Stimulated activated CD4-positive, alpha-beta T cell treated with anti-CD3 and anti-CD28 coated beads, Interleukin-1b, Interleukin-23, amount 100 ng/mL, for 1 hour (primary cell): ENCODE measurements around the gene KCNJ8.
"Not testable (repeated sequence)": the region's sequence is repeated elsewhere in the genome, so short reads cannot be mapped to it uniquely, and the experiment has no call there.

Experiments used
- DNase-seq, 2 donors: peaks; one replicate each; pipeline ENCODE4 v3.0.0-alpha.2; 2020; ENCODE audit warnings: low read depth in 2 of 2

Gene KCNJ8

GRCh38 chr12:21786041-21786531 is 11.6 kb upstream of the KCNJ8 start:
- no peak for DNase-seq

DNA sequence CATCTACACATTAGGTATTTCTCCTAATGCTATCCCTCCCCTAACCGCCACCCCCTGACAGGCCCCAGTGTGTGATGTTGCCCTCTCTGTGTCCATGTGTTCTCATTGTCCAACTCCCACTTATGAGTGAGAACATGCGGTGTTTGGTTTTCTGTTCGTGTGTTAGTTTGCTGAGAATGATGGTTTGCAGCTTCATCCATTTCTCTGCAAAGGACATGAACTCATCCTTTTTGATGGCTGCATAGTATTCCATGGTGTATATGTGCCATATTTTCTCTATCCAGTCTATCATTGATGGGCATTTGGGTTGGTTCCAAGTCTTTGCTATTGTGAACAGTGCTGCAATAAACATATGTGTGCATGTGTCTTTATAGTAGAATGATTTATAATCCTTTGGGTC is 8.2 kb upstream of the KCNJ8 start:
- not testable (repeated sequence) for DNase-seq

- no peak for DNase-seq
These were observed 6.3 kb upstream of the KCNJ8 start for GRCh38 chr12:21780786-21781185.

- no peak for DNase-seq
These were observed 1.7 kb upstream of the KCNJ8 start for GRCh38 chr12:21776175-21776574.

GRCh38 chr12:21775133-21775820 is 771 bp upstream of the KCNJ8 start:
- no peak for DNase-seq

DNA sequence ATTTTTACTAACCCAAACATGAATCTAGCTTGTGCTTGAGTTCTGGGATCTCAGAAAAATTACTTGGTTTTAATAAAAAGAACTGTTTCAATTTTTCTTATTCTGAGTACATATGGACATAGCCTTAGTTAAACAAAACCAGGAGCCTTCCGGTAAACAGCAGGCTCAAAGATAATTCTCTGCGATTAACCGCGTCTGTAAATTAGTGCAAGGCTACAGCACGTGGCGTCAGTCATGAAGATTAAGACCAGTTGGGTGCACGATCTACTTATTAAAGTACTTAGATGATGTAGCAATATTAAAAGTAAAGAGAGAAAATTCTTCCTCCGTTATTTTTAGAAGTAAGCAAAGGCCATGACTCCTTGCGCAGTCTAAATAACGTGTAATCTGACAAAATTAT is 700 bp downstream of the KCNJ8 start:
- no peak for DNase-seq

GRCh38 chr12:21773263-21773741 is 1.2 kb downstream of the KCNJ8 start:
- no peak for DNase-seq

DNA sequence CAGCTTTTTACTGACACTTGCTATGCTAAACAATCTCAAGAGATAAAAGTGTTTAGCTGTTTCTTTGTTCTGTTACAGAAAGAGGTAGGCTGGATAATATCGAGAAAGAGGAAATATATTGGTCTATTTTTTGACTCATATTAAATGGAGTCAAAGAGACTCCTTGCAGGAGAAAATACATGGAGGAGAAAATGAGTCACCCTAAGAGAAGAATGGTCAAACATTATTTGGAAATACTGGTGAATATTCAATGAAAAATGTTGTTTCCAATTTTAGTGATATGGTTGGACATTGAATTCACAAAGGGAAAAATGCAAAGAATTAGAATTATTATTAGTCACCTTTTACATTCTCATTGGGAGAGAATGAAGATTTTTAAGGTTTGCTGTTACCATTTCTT is 3.2 kb downstream of the KCNJ8 start:
- DNase-seq, result no peak

DNA sequence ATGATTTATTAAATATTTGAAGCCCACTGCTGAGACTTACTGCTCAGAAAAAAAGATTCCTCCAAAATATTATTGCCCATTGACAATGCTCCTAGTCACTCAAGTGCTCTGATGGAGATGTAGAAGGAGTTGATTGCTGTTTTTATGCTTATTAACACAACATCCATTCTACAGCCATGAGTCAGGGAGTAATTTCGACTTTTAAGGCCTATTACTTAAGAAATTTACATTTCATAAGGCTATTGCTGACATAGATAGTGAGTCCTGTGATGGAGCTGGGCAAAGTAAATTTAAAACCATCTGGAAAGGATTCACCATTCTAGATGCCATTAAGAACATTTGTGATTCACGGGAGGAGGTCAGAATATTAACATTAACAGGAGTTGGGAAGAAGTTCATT is 5.2 kb downstream of the KCNJ8 start:
- DNase-seq, result no peak

DNA sequence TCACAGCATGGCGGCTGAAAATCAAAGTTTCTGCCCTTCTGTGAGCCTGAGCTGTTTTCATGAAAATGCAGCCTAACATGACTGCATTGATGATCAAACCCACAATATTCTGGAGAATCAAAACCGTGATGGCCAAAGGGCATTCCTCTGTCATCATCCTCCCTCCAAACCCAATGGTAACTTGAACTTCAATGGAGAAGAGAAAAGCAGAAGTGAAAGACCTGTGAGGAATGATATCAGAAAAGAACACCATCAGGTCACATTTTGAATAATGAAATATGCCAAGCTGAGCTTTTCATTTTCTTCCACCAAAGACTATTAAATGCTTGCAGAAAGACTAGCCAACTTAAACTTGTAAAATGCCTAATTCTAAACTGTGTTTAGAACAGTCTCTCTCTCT is 8.1 kb downstream of the KCNJ8 start:
- no peak for DNase-seq

- no peak for DNase-seq
These were observed 9.6 kb downstream of the KCNJ8 start for GRCh38 chr12:21764950-21765349.

GRCh38 chr12:21764065-21764464 is 10.4 kb downstream of the KCNJ8 start:
- no peak for DNase-seq

- no peak for DNase-seq
These were observed 11.0 kb downstream of the KCNJ8 start for GRCh38 chr12:21763531-21763930.

DNA sequence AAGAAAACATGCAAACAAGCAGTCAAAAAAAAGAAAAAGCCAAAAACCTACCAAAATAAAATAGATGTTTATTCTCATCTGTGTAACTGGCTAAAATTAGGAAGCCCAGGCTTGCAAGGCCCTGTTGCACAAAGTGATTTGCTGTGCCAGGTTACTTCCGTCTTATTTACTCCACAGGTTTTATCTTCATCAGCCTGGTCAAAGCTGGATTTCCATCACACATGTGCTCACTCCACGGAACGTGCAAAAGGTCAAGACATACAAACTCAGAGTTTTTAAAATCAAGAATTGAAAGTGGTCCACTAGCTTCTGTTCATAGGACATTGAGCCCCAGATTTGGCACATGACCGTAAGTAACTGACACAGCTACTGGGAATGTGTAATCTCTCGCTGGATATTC is 14.8 kb downstream of the KCNJ8 start:
- no peak for DNase-seq

DNA sequence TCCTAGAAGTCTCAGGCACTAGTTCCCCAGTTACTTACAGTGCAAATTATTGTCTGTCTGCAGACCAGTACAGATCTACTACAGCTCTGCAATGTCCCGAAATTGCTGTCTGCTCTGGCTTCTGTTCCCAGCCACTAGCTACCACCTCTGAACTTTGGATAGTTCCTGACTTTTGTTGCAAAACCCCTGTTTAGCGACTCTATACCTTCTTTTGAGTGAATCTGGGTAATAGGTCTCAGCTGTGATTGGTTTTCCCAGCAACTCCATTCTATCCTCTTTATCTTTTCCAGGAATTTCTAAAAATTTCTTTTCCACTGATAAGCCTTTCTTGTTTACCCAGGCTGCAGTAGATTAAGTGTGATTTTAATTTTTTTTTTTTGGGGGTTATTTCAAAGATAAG is 16.8 kb downstream of the KCNJ8 start:
- no peak for DNase-seq

- no peak for DNase-seq
These were observed 17.8 kb downstream of the KCNJ8 start for GRCh38 chr12:21756699-21757098.

DNA sequence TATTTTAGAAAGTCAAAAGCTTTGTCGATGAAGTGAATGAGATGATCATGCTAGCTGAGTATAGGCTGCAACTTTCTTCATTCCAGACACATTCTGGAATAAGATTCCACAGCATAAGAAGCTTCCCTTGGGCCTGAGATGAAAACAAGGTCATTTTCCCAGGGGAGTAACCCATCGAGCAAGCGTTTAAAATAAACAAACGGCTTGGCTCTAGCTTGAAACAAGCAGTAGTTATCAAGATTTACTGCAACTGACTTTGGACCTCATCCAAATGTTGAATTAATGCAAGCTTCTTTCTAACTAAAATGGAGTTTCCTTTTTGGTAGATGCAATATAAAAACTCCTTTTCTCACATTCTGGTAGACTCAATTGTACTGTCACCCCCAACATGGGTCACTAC is 23.0 kb downstream of the KCNJ8 start:
- DNase-seq, result no peak

DNA sequence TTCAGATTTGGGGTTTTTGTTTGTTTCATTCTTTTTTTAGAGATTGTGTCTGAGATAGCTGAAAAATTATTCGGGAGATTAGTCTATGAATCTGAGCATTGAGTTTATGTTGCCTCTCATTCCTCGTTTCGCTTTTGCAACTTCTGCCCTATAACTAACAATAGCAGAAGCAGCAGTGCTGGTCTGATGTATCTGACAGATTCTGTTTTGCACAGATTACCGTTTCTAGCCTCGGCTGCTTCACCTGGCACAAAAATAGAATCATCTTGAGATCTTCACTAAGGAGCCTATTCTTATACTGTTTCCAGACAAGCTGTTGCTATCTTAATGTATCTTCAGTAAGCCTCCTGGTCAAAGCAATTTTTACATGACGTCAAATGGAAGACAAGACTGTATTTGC is 29.2 kb downstream of the KCNJ8 start:
- DNase-seq, result no peak

DNA sequence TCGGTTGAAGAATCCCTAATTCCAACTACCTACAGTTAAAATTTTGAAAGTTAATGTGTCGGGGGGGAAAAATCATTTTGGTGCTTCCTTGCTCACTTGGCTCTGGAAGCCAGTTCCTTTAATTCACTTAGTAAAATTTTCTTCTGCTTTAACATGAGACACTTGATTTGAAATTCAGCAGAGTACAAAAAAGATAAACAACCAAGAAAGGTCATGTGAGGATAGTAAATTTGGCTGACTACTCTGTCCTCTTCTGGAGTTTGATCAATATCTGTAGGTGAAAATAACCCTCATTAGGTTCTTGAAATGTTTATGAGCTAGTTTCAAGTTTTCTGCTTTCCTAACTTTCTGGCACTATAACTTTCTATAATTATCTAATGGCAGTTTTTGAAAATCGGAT is 43.4 kb downstream of the KCNJ8 start:
- no peak for DNase-seq

DNA sequence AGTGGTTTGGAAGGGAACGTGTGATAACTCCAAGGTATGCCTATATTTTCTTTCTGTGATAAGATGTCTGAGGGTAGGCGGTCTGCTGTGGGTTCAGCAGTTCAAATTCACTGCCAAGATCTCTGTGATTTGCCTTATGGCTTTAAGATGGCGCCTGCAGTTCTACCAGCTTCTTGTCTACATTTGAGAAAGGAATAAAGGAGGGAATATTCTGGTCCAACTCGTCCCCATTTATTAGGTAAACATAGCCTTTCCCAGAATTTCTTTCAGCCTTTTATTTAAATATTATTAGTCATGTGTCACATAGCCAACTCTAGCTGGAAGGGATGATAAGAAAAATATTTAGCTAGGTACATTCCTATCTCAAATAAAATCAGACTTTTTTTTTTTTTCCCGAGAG is 48.8 kb downstream of the KCNJ8 start:
- no peak for DNase-seq

DNA sequence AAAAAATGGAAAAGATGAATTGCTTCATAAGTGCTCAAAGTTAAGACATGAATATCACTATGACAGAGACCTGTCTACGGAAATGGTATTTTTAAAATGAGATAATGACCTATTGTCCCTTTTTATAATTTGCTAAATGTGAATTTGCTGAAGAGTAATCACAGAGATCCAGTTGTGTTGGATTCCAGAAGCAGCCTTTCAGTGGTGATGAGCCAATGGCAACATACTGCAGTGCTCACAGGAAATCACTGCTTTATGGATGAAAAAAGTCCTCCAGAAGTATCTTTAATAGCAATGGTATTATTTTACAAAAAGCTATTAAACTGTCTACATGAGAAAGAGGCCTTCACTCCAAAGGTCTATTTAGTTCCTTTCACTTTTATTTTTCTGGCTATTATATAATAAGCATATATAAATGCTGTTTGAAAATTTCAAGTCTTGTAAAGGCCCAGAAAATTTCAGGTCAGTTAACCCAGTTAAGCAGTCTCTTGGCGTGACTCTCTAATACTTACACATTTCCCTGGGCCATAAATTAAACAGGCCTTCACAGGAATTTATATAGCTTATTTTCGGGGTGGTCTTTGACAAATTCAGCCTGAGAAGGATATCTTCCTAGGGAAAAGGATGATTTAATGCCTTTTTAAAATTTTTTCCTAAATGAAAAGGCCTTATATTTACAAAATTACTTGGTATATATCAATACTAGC is 55.4 kb downstream of the KCNJ8 start:
- no peak for DNase-seq

DNA sequence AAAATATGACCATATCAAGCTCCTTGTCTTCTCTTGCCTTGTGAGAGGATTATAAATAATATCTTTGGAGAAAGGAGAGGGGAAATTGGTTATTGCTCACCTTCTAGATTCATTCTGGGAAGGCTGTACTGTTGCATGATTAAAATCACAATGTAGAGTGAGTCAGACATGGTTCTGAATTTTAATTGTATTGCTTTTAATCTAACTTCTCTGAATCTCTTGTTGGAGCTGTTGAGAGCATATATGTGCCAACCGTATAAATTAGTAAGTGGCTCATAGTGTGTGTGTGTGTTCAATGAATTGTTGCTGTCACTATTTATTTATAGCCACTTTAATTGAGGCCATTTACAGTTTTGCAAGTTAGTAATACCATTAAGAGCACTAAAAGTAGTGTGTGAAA is 56.1 kb downstream of the KCNJ8 start:
- no peak for DNase-seq

GRCh38 chr12:21717767-21718166 is 56.7 kb downstream of the KCNJ8 start:
- DNase-seq, result no peak
